Endothelial cell of umbilical vein (primary cell): Measurements from ENCODE around the gene PLEKHD1.

Experiments
- CTCF ChIP-seq, 2 donors: IDR thresholded peaks; 1 replicate in 1 of 2; 2 replicates in 1 of 2; pipeline ENCODE4 v1.5.1; 2011; ENCODE audit warnings: low read length in 2 of 2, mild to moderate bottlenecking in 2 of 2, moderate library complexity in 2 of 2, control low read depth in 1 of 2, inconsistent platforms in 1 of 2, low read depth in 1 of 2; ENCODE audit not compliant: insufficient read depth in 1 of 2; ENCODE audit errors: extremely low read depth in 1 of 2
- MAX ChIP-seq: IDR thresholded peaks from 2 replicates; pipeline ENCODE4 v1.6.1; 2011; ENCODE audit not compliant: insufficient read depth, insufficient read length
- POLR2A ChIP-seq: IDR thresholded peaks from 2 replicates; pipeline ENCODE4 v1.6.1; 2012; ENCODE audit warnings: low read depth, mild to moderate bottlenecking, control low read depth, low read length

DNA sequence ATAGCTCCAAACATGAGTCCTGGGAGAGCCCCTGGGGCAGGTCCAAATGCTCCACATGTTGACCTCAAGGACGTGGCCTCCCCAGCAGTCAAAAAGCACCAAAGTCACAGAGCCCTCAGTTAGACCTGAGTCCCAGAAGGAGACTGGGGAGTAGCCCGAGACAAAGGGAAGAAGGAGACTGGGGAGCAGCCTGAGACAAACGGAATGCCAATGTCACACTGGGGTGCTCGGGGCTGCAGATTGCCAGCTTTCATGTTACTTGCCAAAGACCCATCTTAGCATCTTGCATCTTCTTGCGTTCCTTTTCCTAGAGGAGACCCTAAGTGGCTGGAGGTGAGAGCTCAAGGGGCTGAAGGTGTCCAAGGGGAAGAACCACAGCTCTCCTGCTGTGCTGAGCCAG lies 14.9 kb downstream of the PLEKHD1 start:
- TF ChIP-seq CTCF (IDR thresholded peaks at IDR 0.05; ENCODE audit: extremely low read depth in 1 of 2, insufficient read depth in 1 of 2, low read depth in 1 of 2, low read length in 2 of 2) (no peak), POLR2A (no peak), MAX (no peak)
